Stimulated activated CD8-positive, alpha-beta memory T cell treated with anti-CD3 and anti-CD28 coated beads, Interleukin-15, amount 100 ng/mL, for 48 hours (primary cell): ENCODE data around the gene ID3.
"Not testable (repeated sequence)": the region's sequence is repeated elsewhere in the genome, so short reads cannot be mapped to it uniquely, and the experiment has no call there.

Experiments used
- DNase-seq, 2 donors: peaks; one replicate each; pipeline ENCODE4 v3.0.0-alpha.2; 2020; ENCODE audit warnings: low read depth in 2 of 2

The ID3 gene

DNA sequence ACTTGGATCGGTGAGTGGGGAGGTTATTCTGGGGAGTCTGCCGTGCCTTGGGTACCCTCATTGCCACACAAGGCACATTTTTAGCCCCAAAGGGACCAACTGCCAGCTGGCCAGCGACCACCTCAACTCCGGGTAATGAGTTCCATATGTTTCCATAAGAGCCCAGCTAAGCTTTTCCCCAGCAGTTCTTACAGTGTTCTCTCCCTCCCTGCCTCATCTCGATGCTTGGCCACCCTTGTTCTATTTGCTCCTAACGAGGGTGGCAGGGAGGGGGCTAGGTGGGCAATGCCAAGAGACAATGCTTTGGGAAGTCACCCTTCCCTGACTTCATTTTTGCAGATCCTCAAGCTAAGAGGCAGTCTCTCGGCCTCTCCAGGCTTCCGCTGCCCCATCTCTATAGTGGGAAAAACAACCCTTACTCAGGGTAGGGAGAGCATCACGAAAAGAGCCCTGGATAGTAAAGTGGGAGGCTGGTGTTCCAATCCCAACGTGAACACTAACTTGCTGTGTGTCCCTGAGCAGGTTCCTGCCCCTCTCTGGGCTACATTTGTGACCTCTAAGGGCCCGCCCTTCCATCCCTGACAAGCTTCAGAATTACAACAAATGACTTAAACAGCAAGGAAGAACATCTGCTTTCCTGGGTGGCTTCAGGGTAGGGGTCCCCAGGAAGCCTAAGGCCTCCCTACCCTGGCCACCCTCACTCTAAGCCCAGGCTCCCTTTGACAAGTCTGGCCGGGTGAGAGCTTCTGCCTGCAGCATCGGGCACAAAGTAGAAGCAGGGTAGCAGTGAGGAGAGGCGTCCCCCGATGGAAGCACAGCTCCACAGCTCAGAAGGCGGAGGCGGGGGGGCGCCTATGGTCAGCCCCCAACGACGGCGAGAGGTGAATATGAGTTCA is 5.8 kb downstream of the ID3 start:
- DNase-seq, result no peak

DNA sequence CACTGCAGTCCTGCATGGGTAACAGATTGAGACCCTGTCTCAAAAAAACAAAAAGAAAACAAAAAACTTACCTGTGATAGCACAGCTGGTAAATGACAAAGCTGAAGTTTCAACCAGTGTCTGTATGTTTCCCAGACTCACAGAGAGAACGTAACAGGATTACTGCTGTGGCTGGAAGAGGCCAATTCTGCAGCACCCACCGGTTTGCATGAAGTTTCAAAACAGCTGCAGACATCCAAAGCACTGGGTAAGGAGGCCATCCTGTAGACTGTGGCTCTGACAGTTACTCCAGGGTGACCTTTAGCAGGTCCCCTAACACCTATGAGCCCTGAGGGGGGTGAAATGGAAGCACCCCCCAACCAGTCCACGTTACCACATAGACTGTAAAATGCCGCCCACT is 7.5 kb downstream of the ID3 start:
- no peak for DNase-seq

DNA sequence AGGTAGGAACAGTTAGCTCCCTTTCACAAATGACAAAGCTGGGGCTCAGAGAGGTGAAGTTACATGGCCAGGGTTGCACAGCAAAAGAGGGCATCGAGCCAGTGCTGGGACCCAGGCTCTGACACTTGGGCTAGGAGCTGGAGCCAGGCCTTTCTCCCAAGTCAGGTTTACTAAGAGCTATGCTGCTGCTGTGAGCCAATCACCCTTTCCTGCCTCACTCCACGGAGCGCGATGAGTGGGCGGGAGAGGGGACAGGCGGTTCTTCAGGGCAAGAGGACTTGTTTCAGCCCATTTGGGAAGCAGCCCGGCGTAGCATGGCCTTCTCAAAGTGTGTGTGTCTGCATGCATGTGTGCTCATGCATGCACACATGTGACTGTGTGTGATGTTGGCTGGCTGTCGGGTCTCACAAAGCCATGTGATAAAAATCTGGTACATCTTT is 10.6 kb downstream of the ID3 start:
- no peak for DNase-seq

DNA sequence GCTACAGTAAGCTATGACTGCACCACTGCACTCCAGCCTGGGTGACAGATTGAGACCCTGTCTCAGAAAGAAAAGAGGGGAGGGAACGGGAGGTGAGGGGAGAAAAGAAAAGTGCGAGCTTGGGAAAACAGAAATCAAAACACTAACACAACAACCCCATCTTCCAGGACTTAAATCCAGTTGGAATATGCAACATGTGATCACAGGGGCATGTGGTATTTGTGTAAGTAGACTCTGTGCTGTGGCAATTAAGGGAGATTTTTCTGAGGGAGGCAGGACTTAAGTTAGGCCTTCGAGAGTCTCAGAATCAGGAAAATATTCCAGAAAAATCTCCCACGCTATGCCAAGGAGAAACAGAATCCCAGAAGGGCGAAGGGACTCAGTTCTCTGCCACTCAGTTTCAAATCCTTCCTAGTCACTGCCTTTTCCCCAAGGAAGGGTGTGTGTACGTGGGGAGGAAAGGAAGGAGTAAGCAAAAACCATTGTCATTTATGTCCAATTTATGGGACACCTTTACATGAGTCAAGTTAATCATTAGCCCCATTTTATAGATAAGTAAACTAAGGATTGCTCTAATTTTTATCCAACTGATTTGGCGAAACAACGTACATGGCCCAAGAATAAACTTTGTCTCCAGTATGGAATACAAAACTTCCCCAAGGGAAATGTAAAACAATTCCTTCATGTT is 12.3 kb downstream of the ID3 start:
- DNase-seq, result no peak

DNA sequence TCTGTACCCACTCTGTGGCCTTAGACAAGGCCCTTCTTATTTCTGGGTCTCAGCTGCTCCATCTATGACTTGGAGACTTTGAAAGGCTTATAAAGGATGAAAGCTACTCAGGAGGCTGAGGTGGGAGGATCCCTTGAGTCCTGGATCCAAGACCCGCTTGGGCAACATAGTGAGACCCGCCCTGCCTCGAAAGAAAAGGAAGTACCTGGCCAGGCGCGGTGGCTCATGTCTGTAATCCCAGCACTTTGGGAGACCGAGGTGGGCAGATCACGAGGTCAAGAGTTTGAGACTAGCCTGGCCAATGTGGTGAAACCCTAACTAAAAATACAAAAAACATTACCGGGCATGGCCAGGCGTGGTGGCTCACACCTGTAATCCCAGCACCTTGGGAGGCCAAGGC is 13.4 kb downstream of the ID3 start:
- DNase-seq, result no peak

DNA sequence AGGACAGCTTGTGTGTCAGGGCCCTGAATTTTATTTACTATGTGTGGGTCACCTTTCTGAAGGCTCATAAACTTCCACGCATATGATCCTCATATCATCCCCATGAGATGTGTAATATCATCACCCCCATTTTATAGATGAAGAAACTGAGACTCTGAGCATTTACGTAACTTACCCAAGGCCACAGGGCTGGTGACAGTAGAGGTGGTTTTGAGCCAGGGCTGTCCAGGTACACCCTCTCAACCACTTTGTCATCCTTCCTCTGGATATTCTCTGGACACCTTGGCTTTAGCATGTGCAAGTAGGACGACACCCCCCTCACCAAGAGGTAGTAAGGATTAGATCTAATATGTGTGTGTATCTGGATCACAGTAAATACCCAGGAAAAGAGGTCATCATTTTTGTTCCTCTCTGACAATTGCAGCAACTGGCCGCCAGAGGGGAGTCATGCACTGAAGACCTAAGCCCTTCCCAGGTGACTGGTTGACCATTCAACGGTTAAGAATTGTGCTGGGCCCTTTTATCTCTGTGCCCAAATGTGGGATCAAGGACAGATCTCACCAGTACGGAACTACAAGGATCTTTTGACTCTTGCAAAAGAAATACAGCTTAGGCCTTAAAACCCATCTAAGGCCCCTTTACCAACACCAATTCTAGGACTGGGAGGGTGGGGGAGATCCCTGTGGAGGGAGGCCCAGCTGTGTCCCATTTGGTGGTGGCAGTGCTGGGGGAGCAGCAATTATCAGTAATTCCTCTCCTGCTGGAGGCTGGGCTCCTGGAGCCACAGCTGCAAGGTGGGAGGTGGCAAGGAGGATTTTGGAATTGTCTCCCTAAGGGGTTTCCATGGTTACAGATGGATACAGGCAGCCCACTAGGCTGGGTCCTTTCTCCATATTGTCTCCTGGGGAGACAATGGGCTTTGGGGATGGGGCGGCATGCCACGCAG is 14.6 kb downstream of the ID3 start:
- DNase-seq, result peak in 1 of 2 donors; percentile 48

DNA sequence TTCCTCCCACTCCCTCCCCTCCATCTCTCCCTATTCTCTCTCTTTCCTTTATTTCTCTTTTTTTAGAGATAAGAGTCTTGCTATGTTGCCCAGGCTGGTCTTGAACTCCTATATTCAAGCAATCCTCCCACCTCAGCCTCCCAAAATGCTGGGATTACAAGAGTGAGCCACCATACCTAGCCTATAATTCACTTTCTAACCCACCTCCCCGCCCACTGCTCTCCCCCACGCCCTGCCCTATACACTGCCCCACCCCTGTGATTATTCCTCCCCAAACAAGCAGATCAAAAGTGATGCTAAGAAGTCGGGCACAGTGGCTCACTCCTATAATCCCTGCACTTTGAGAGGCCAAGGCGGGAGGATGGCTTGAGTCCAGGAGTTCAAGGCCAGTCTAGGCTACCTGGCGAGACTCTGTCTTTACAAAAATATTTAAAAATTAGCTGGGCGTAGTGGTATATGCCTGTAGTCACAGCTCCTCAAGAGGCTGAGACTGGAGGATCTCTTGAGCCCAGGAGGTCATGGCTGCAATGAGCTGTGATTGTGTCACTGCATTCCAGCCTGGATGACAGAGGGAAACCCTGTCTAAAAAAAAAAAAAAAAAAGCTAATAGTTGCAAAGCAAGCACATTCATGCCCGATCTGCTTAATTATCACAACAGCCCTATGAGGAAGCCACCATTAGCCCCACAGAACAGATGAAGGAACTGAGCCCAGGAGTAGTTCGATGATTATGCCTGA is 15.4 kb downstream of the ID3 start:
- no peak for DNase-seq

DNA sequence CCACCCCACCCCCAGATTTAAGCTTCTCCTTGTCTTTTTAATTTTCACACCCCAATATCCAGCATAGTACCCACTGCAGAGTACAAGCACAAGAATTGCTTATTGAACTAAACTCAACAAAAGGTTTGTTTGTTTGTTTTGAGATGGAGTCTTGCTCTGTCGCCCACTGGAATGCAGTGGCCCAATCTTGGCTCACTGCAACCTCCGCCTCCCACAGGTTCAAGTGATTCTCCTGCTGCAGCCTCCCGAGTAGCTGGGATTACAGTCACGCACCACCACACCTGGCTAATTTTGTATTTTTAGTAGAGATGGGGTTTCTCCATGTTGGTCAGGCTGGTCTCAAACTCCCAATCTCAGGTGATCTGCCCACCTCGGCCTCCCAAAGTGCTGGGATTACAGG is 16.4 kb downstream of the ID3 start:
- DNase-seq, result not testable (repeated sequence)

DNA sequence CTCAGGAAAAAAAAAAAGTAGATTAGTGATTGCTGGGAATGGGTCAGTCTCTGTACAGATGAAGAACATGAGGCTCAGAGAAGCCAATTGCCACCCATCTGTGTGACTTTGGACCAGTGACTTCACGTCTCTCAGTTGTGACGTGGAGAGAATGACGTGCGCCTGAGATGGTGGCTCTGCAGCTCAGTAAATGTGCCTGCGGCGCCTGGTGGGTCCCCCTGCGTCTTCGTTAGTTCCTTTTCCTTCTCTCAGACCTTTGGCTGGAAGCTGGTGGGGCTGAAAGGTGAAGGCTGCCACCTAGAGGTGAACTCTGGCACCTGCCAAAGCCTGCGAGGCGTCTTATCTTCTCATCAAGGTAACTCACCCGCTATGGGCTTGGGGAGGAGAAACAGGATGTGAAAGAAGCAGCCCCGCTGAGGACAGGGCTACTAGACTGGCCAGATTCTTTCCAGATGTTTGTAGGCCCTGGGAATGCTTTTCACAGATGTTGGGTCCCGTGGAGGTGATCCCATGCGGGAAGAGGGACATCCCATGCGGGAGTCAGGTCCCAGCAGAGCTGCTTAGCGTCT is 19.5 kb downstream of the ID3 start:
- peak; percentile 83 to 85 for DNase-seq

DNA sequence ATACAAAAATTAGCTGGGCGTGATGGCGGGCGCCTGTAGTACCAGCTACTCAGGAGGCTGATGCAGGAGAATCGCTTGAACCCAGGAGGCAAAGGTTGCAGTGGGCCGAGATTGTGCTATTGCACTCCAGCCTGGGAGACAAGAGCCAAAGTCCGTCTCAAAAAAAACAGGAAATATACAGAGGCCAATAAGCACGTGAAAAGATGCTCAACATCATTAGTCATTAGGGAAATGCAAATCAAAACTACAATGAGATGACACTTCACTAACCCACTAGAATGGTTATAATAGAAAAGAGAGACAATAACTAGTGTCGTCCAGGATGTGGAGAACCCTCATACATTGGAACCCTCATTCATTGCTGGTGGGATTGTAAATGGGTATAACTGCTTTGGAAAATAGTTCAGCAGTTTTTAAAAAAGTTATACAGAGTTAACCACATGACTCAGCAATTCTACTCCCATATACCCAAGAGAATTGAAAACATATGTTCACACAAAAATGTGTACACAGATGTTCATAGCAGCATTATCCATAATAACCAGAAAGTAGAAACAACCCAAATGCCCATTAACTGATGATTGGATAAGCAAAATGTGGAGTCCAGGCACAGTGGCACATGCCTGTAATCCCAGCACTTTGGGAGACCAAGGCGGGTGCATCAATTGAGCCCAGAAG is 21.9 kb downstream of the ID3 start:
- no peak for DNase-seq

DNA sequence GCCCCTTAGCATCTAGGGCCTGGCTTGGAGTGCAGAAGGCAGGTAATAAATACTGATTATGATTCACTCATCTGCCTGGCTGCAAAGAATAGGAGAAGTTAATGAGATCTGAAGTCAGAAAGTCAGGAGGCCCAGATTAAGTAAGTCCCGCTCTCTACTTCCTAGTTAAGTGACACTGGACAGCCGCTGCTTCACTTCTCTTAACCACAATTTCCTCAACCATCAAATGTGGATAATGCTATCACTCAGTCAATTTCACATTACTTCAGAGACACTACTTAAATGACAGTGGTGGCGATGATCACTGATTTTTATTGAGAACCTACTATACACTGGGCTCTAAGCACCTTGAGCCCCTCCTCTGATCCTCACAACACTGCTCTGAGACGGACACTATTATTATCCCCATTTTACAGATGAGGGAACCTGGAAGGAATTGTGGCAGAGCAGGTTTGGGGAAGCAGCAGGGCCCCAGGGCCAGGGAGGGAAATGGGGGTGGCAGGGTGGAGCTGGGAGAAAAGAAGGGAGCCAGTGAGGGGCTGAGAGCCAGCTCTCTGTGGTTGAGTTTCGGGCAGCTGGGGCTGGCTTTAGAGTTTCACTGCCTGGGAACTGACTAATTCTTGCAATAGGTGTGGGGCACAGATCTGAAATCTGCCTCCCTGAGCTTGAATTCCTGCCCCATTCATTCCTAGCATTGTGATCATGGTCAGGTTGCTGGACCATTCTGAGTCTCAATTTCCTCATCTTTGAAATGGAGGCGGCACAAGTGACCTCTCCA is 25.9 kb downstream of the ID3 start:
- no peak for DNase-seq

DNA sequence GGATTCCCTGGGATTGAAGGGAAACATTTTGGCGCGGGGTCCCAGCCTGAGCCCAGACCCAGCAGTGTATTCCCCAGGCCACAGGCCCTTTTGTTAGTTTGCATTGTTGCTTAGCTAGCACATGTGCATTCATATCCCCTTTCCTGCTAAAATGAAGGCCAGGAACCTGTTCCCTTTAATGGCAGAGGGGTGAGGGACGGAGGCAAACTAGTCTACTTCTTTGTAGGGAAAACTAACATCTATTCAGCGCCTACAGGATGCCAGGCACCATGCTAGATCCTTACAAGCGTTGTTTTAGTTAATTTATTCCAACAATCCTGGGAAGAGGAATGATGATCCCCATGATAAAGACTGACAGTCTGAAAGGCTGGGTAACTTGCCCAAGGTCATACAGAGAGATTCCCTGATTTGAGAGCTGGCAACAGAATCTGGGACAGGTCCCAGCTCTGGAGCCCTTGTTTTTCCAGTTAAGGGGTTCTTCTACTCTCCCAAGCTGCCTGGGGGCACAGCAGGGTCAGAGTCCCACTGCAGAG is 27.7 kb downstream of the ID3 start:
- no peak for DNase-seq

DNA sequence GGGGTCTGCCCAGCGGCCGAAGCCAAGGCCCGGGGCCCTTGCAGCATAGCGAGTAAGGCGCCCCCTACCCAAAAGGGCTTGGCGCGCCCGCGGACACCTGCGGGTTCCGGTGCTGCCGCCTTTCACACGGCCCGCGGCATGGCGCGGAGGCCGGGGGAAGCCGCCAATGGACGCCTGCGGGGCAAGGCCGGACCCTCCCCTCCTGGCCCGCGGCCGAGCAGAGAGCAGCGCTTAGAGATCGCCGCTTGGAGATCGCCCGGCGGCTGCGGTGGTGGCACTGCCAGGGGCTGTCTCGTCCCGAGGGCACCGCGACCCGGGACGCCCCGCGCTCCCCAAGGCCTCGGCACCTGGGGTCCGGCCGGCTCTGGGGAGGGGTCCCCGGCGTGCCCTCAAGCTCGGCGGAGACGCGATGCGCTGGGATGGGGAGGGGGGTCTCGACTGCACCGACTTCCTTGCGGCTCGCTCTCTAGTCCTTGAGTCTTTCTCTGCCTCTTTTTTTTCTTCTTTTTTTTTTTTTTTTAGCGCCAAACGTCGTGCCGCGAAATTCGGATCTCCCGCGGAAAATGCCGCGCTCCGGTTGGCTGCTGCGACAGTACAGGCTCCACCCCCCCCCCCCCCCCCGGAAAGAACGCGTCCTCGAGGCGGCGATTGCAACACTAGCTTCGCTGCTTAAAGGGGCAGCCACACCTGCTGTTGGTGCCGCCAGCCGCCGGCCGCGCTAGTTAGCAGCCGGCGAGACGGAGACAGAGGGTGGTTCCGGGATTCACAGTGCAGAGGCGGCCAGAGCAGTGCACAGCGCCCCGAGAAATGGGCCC is 28.3 kb downstream of the ID3 start, which contains the start of gene E2F2:
Gene E2F2 (minus strand): TSS at position 487 of the 815 bp plus-strand sequence. CDS start 440 bp downstream, at position 47.
- DNase-seq, result peak; percentile 72 to 76

DNA sequence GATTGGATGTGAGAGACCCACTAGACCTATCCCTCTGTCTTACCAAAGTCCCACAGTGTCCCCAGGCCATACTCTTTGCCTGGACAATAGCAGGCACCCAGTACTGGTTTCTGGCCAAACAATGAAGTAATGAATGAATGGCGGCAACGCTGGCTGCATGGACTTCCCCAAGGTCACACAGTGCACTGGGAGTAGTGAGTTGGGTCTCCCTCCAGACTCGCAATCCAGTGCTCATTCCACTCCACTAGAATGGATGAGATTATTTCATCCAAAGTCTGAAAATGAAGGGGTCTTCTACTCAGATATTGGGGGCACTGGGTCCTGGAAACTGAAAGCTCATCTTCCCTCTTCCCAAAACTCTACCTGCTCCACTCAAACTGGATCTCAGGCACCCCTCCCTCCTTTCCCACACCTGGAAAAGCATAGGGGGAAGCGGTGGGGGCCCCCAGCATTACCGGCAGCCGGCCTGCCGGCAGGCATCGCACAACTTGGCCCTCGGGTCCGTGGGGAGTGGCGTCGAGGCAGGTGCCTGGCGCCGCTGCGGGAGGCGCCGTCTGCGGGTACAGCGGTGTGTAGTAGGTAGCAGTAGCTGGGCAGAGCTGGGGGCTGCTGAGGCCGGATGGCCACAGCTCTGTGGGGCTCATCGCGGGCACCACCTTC is 29.1 kb downstream of the ID3 start:
- peak in 1 of 2 donors; percentile 28 for DNase-seq

DNA sequence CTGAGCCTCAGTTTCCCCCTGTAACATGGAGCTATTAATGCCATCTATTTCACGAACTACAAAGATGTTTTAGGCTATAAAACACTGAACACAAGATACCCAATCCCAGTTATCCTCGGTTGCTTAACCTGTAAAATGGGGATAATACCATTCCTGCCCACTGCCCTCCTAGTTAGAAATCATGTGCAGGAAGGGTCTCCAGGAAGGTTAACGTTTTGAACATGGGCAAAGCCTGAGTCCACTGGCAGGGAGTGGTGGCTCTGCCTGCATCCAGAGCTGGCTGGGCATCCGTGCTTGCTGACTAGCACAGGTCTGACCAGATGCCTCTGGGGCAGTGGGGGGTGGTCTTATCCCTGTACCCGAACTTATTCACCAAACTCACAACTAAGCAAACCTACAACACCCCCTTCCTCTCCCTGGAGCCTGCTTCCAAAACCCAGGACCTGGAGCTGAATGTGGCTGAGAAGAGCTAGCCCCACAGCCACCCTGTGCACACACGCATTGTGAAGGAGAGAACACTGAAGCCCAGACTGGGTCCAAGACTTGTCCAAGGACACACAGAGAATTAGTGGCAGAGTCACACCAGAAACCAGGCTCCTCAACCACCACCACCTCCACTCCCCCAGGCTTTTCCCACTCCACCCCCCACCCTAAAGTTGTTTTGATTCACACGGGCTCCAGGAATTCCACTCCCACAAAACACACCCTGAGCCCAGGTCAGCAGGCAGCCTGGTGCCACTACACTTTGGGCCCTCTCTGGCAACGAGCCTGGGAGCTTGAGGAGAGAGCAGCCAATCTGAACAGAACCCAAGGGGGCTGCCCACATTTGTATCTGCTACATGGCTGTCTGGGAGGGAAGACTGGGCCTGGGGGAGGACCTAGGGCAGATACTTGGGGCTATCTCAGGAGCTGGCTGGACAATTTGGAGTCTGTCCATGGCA is 29.9 kb downstream of the ID3 start:
- DNase-seq, result no peak

DNA sequence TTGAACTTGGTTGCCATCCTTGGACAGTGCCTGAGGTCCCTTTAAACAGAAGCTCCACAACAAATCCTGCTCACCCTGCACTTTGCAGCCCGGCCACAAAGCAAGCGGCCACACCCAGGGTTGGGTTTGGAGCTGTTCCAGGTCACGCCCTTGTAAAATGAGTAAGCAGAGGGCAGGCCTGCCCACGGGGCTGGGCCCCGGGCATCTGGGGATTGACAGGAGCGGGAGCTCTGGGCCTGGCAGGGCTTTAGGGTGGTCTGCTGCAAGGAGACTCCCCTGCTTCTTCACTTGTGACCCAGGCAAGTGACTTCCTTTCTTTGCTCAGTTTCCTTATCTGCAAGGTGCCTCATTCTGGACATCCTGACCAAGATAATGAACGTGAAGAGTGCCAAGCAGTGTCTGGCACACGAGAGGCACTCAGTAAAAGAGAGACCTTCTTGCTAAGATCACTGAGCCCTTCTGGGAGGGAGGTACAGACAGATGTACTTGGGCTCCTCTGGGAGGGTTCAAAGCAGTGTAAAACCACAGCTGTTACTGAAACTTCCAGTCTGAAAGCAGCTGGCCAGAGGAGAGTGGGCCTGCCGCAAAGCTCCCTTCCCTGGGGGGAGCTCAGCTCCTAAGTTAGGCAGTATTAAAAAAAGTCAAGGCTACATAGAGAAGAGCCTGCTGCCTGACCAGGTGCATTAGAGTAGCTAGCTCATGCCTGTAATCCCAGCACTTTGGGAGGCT is 30.9 kb downstream of the ID3 start:
- DNase-seq, result peak; percentile 70 to 72
